Activated T-cell treated with anti-CD3 and anti-CD28 coated beads for 48 hours (primary cell): ENCODE measurements around the gene IGF1R.

Source experiments
- DNase-seq: peaks from one replicate; pipeline ENCODE4 v3.0.0-alpha.2; 2020; ENCODE audit warnings: low read depth

IGF1R gene

DNA sequence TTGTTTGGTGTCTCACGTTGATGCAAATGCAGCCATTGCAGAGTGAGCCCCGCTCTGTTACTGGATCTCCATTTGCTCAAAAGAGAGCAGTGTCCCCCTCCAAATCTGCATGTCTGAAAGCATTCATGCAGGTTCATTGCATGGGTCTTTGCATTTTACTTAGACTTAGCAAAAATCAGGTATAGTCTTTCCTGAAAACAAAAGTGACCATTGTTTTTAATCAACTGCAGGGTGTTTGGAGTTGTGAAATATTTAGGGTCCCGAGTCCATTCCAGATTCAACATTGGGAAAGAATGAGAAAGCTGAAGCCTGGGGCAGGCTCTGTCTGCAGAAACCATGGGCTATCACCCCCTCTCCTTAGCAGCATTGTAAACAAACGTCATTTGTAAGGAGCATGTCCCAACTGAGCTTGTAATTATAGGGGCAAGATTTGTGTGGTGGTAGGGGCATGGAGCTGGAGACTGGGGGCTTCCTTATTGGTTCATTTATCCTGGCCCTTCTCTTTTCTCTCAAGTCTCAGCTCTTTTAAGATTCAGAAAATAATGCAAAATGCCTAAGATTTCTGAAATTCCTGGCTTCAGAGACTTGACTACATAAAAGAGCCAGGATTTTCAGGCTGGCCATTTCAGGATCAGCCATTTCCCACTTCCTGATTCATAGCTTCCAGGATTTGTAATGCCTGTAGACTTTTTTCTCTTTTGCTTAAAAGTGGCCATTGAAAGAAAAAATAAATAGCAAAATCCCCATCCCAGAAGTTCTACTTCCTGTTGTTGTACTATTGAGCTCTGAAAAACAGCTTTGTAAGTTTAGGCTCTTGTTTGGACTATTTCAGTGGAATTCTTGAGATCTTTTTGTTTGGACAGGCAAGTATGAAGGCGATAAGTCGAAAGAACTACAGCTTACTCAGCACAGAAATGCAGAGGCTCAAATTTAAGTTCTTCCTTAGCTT is 23.0 kb downstream of the IGF1R start:
- DNase-seq, result no peak

DNA sequence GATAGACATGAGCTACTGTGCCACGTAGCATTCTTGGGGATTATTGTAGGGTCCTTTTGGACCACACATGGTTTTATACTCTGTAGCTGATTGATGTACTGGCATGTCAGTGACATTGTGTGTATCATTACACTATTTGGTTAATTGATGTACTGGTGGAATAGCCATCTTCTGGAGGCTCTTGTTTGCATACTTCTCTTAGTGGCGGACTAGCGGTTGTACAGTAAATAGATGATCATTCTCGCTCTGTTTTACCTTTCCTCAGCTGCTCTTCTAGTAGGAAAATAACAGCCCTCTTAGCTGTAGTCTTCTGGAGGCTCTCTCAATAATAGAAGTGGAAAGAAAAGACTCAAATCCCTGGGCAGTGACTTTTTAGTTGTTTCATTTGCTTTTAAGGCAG is 24.8 kb downstream of the IGF1R start:
- no peak for DNase-seq

DNA sequence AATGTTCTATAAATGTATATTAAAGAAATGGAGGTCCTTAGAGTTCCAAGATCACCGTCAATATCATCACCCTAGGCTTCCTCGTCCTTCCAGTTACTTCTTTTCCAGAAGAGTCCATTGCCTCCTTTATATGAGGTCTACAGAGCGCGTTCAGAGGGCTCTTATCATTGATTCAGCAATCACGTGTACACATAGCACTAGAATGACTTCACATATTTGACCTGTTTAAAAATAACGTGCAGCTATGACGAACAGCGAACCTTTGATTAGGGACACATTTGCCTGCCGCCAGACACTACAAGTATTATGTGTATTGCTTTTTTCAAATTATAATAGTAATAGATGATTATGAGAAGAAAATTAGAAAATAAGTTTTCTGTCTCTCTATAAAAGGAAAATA is 26.0 kb downstream of the IGF1R start:
- DNase-seq, result no peak

DNA sequence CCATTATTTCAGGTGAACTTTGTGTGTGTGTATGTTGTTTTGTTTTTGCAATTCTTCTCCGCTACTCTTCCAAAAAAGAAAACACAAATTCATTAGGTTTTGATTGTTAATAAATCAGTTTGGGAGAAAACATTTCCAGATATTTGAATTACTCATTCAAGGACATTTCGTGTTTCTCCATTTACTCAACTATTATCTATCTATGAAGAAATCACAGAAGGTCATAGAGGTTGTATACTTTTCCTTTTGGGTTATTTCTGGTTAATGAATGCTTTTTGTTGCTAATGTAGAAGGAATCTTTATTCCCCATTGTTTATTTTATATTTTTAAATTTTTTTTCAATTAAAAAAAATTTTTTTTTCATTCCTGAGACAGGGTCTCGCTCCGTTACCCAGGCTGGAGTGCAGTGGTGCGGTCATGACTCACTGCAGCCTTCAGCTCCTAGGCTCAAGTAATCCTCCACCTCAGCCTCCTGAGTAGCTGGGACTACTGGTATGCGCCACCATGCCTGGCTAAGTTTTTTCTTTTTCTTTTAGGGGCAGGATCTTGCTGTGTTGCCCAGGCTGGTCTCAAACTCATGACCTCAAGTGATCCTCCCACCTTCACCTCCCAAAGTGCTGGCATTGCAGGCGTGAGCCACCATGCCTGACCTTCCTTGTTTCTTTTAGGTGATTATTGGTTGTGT is 28.4 kb downstream of the IGF1R start:
- DNase-seq, result no peak

DNA sequence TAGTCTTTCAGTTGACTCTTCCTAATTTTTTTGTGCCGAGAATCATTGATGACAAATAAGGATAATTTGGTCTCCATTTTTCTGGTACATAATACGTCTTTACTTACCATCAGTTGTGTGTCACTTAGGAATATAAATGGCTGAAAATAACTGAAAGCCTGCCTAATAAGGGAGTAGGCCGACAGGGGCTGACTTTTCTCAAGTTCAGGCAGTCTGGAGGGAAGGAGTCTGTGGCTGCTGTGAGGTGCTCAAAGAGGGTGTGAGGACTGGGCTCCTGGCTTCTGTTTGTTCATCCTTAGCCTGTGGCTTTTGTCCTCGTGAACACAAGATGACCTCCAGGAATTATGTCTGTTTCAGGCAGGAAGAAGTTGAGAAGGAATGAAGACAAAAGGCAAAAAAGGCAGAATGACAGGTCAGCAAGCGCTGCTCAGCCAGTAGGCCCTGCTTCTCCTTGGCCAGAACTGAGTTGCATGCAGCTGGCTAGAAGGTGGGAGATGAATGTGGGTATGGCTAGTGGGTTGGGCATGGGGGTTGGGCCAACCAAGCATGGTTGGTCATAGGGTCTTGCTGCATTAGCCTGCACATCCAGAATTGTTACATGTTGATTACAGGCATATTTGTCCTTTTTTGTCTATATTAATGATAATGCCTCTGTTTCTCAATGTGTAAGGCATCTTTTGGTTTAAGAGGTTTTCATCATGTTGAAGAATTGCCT is 29.2 kb downstream of the IGF1R start:
- no peak for DNase-seq

DNA sequence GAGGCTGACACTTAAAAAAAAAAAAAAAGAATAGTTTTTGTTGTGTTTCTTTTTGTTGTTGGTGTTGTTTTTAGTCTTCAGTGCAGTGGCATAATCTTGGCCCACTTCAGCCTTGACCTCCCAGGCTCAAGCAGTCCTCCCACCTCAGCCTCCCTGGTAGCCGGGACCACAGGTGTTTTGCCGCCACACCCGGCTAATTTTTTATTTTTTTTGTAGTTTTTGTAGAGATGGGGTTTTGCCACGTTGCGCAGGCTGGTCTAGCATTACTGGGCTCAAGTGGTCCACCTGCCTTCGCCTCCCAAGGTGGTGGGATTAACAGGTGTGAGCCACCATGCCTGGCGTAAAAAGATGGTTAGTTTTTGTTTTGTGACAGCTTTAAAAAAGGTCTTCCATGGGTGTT is 30.1 kb downstream of the IGF1R start:
- DNase-seq, result no peak

DNA sequence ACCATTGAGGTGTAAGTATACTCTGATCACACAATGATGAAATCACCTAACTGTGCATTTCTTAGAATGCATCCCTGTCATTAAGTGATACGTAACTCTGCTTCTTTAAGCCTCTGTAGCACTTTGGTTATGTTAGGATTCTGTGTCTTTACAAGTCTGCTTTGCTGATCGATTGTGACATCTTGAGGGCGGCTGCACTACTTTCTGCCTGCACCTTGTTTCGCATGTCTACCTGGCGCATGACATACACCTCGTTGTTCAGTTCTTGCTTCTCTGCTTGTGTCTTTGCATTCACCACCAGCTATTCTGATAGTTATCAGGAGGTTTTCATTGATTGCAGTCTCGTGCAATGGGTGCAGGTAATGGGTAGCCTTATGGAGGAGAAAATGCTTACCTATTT is 32.7 kb downstream of the IGF1R start:
- DNase-seq, result no peak

DNA sequence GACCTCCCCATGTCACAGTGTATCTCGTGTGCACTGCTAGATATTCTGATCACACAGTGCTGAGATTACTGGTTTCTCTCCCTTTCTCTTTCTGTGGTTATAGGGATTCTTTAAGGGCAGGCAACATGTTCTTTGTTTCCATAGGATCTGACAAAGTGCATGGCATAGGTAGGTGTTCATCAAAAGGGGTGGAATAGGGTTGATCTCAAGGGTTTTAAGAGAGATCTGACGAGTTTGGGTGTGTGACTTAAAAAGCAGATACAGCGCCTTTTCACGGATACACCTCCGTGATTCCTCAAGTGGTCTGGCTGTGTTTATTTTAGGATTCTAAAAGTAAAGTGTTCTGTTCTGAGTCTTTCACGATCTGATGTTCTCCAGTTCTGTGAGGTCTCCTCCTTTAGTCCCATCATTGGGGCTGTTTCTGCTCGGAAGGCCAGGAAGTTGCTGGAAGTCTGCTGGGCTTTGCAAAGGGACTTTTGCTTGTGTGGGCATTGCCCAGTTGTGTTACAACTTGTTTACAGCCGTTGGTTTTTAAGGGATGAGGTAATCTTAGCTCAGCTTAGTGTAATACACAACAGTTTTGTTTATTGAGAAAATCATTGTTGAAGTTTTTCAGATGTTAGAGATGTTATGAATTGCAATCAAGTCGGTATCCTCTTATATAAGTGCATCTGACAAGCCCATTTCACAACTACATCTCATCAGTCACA is 34.8 kb downstream of the IGF1R start:
- DNase-seq, result no peak

DNA sequence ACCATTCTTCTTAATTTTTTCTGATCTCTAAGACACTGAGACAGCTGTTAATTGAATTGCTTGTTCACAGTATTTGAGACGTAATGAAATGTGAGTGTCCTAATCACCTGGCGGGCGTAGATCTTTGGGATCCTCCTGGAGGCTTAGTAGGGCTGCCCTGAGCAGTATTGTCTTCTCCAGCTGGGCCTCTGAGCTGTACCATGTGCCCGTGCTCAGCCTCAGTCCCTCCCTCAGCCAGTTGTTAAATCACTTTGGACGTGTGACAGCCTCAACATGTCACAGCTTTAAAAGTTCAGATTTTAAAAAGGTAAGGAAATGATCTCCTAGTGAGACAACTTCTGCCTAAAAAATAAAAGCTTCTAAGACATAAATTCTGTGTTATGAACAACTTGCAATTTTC is 35.5 kb downstream of the IGF1R start:
- DNase-seq, result no peak

DNA sequence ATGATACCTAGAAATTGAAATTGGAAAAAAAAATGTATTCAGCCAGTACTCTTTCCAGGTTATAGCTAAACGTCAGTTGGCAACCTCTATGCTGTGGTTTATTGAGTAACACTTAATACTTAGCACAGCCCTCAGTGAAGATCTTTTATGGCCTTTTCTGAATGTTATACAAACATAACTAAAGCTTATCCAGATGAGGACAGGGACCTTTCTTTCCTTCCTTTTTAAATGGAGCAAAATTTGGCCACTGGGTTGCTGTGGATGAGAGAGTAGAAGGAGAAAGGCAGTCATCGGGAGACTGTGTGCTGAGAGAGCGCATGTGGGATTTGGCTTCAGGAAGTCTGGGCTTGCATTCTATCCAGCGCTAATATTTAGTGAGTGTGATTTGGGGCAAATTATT is 36.1 kb downstream of the IGF1R start:
- DNase-seq, result no peak

DNA sequence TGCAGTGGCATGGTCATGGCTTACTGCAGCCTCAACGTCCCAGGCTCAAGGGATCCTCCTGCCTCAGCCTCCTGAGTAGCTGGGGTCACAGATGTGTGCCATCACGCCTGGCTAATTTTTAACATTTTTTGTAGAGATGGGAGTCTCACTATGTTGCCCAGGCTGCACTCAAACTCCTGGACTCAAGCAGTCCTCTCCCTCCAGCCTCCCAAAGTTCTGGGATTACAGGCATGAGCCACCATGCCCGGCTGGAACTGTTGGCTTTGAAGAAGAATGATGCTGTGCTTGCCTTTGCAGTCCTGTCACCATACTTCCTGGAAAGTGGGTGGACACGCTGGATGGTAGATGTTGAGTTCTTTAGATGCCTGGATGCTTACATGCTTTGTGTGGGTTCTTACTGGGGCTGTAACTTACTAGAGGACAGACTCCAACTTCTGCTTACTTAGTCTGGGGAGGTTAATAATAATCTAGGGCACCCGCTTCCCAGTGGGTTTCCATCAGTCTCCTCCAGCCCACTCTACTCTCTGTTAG is 36.7 kb downstream of the IGF1R start:
- no peak for DNase-seq

DNA sequence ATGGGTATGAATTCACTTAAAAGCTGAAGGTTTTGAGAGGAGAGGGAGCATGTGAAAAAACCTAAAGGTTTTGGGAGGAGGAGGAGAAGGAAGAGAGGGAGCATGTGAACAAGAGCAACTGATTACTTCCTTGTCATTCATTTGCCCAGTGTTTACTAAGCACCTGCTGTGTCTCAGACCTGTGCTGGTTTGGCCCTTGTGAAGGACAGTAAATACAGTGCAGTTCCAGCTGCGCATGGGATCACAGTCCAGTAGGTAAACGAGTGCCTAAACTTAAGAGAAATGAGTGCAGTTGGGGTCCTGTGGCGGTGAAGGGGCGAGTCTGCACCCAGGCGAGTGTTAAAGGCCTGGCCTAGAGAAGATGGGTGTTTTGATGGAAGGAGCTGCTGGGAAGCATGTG is 38.6 kb downstream of the IGF1R start:
- DNase-seq, result no peak

DNA sequence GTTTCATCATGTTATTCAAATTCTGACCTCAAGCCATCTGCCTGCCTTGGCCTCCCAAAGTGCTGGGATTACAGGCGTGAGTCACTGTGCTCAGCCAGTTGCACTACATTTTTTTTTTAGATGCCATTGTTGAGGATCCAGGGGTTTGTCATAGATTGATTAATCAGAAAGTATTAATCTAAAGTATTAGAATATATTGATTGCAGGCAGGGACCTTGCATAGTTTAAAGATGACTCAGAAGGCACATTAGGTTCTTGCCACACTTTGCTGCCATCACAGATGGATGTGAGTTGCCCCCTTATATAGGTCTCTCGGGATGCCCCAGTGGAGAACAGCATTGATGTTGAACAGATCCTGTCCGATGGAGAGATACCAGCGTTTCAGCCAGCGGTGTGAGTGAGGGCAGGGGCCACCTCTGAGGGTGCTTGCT is 41.1 kb downstream of the IGF1R start:
- no peak for DNase-seq

DNA sequence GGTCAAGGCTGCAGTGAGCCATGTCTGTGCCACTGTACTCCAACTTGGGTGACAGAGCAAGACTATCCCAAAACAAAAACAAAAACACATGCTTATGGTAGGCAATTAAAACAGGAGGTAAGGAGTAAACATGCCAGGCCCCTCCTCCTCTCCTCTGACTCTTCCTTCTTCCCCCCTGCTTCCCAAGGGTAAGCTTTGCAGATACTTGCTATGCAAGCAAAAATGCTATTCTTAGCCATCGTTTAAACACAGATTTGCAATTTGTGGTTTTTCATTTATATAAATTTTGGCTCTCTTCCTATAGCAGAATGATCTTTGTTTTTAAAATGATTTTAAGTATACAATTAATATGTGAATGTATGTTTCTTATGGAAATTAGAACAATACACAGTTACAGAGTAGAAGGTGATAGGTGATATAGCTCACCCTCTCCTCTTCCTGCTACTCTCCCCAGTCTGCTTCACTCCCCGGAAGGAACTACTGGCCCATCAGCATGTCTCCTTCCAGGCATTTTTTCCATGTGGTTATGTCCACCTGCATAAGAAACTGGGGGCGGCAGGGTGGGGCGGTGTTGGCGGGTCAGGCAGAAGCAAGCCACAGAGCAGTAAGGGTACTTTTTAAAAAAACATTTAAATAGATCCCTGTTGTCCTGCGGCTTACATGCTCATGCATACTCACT is 42.1 kb downstream of the IGF1R start:
- DNase-seq, result no peak

DNA sequence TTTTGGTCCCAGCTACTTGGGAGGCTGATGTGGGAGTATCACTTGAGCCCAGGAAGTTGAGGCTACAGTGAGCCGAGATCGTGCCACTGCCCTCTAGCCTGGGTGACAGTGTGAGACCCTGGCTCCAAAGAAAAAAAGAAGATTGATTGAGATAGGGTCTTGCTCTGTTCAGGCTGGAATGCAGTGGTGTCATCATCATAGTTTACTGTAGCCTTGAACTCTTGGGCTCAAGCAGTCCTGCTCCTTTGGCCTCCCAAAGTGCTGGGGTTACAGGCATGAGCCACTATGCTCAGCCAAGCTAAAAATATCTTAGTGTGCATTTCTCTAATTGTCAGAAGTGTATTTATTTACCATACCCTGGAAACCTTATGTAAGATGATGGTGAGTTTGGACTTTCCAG is 43.9 kb downstream of the IGF1R start:
- no peak for DNase-seq

DNA sequence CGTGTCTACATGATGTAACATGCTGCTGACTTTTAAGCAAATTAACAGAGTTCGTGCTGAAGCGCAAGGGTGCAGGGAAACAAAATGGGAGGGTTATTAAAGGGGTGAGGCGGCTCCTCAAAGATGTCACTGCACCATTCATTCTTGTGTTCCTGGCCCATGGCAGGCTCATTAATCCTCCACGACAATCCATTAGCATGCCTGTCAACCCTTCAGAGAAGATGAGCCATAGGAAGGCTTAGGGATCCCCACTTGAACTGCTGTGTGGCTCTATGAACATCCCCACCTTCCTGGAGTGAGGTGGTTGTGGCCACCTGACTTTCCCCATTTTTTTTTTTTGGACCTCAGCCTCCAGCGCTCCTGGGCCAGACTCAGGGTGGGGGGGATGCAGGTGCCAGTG is 45.8 kb downstream of the IGF1R start:
- DNase-seq, result no peak

DNA sequence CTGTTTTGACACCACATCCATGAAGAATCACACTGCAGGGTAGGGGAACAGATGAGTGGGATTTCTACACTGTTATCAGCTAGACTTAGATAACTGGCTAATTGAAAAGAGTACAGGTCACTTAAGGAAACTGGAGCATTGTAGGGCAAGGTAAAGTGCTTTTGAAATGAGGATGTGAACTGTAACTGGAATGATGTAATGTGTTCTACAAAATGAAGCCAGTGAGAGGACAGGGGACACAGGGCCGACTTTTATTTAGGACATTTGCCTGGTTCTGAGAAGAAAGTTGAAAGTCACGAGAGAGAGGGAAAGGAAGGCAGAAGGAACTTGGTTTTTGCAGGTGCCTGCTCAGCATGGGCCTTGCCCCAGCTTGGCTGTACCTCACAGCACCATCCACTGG is 50.5 kb downstream of the IGF1R start:
- no peak for DNase-seq

DNA sequence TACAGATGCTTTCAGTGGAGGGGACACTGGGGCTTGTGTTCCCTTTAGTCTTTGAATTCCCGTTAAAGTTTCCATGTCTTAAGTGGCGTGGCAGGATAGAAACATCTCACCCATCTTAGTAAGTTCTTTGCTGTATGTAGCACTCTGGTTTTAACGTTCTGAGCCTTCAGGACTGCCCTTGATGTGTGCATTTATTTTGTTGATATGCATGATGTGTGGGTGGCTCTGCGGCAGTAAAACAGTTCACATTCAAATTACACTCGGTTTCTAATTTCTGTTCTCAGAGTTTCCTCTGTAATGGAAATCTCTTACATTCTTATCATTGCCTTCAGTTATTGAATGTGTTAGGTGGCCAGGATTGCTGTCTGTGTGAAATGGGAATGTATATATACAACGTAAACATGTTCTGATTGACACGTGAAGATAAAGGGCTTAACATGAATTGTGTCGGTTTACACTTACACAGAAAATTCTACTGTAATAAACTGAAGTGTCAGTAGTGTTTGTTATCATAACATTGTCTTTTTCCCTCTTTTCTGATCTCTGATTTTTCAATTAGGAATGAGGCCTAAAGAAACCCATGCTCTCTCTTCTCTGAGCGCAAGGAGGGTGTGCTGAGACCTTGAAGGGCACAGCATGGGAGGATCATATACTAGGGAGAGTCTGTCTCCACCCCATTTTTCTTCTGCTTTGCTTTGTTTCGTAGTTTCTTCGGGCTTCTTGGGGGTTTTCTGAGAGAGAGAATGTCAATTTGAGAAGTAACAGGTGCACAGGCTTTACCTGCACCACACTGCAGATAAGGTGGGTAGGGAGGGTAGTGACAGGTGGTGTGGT is 51.5 kb downstream of the IGF1R start:
- no peak for DNase-seq

DNA sequence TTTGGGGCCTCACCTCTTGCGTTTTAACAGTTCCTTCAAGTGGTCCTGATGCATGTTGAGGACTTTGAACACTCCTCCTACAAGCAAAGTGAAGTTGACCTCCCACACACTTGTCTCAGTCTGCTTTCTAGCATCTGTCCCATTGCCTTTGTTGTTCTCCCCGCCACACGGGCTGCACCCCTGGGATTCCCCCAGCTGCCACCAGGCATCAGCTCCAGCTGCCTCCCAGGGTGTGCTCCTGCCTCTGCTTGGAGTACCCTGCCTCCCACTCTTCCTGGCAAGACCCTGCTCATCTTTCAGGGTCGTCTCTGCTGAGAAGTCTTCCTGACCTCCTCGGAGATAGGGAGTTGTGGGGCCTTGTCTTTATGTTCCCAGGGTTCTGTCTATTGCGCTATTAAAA is 52.2 kb downstream of the IGF1R start:
- DNase-seq, result no peak

DNA sequence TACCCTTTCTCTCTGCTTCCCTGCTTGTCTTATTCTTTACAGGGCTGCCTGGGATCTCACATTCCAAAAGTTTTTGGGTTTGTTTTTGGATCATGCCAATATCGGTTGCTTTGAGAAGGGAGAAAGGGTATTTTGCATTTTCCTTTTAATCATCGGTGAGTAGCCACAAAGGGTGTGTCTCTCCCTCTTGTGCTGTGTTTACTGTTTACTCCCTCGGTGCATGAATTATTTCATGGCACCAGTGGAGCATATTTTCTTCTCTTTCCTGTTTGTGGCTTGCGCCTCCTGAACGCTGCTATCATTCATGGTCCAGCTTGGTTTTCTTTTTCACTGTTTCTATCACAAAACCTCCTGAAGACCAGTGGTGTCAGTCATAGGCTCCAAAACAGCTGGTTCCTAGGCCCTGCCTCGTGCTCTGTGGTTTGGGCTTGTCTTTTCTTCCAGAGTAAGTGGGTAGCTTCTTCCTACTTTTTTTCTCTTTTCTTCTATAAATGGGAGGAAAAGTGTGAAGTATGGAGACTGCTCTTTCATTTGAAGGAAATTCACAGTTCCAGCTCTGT is 54.9 kb downstream of the IGF1R start:
- DNase-seq, result no peak
